NCI-H1092 (cell line): ENCODE data around the gene MON1B.

Source experiments
- DNase-seq: peaks from one replicate; lab custom pipeline; 2025; lab: John Stamatoyannopoulos, UW

MON1B gene

GRCh38 chr16:77250400-77250799 lies 59.4 kb downstream of the MON1B start:
- no peak for DNase-seq
